Glutamatergic neuron (in vitro differentiated cells): ENCODE data around the gene CISH. TPM values are rescaled to one million over a fixed set of nuclear protein-coding genes. Genes with fewer than 3 reads are reported as not detected.

Source experiments
- DNase-seq: peaks from one replicate; pipeline ENCODE4 v3.0.0; 2022
- H3K27ac Mint-ChIP-seq: one replicate; pipeline ENCODE4 v1.8.0; 2020; ENCODE audit warnings: mild to moderate bottlenecking, mixed read lengths, inconsistent platforms; ENCODE audit not compliant: unreplicated experiment
- H3K27me3 Mint-ChIP-seq: one replicate; pipeline ENCODE4 v1.8.0; 2020; ENCODE audit warnings: mild to moderate bottlenecking, moderate library complexity, mixed read lengths, inconsistent platforms; ENCODE audit not compliant: unreplicated experiment
- H3K36me3 Mint-ChIP-seq: one replicate; pipeline ENCODE4 v1.8.0; 2020; ENCODE audit warnings: mild to moderate bottlenecking, mixed read lengths, inconsistent platforms; ENCODE audit not compliant: unreplicated experiment
- H3K4me1 Mint-ChIP-seq: one replicate; pipeline ENCODE4 v1.8.0; 2020; ENCODE audit warnings: mild to moderate bottlenecking, low read depth, mixed read lengths, inconsistent platforms; ENCODE audit not compliant: unreplicated experiment
- H3K4me3 Mint-ChIP-seq: one replicate; pipeline ENCODE4 v1.8.0; 2020; ENCODE audit warnings: mild to moderate bottlenecking, mixed read lengths, inconsistent platforms; ENCODE audit not compliant: unreplicated experiment
- H3K9me3 Mint-ChIP-seq: one replicate; pipeline ENCODE4 v1.8.0; 2020; ENCODE audit warnings: mild to moderate bottlenecking, moderate library complexity, mixed read lengths, inconsistent platforms; ENCODE audit not compliant: unreplicated experiment
- CTCF ChIP-seq: fragments of 200-600 bp; sonication (generic); IDR thresholded peaks from one replicate; pipeline ENCODE4 v1.5.0; 2021; ENCODE audit not compliant: partially characterized antibody, unreplicated experiment
- total RNA-seq: library from RNA; stranded (reverse); fragmentation: NEBNext Ultra II Directional; extraction: Animal tissue kit (Norgen Biotek cat#: 25700); gene quantifications from one replicate; pipeline ENCODE4 v1.2.1, GENCODE V29; 2021; ENCODE audit not compliant: unreplicated experiment

Gene CISH
- total RNA-seq, 1 donor from 2014 or later, result 6.0 TPM

- no peak for DNase-seq
- H3K27me3 Mint-ChIP-seq, result peaks cover 9% of the 10 kb centered on the region
- no peak overlapping the region for H3K4me3 Mint-ChIP-seq
- H3K9me3 Mint-ChIP-seq, result peaks cover 2% of the 10 kb centered on the region
- no peak overlapping the region for H3K27ac Mint-ChIP-seq
- H3K36me3 Mint-ChIP-seq, result no peaks in the 10 kb centered on the region
- no peaks in the 10 kb centered on the region for H3K4me1 Mint-ChIP-seq
- TF ChIP-seq CTCF, result no peak
Observed at GRCh38 chr3:50639055-50639494, 27.5 kb upstream of the CISH start.

GRCh38 chr3:50637945-50638344, 26.4 kb upstream of the CISH start:
- peaks cover 2% of the 10 kb centered on the region for H3K9me3 Mint-ChIP-seq
- H3K4me1 Mint-ChIP-seq, result peaks cover 3% of the 10 kb centered on the region
- no peak overlapping the region for H3K27ac Mint-ChIP-seq
- H3K4me3 Mint-ChIP-seq, result no peak overlapping the region
- TF ChIP-seq CTCF, result no peak
- H3K27me3 Mint-ChIP-seq, result peaks cover 9% of the 10 kb centered on the region
- no peaks in the 10 kb centered on the region for H3K36me3 Mint-ChIP-seq
- no peak for DNase-seq

- no peak for TF ChIP-seq CTCF
- Mint-ChIP-seq H3K9me3 (peaks cover 2% of the 10 kb centered on the region), H3K27ac (no peak overlapping the region), H3K27me3 (peaks cover 9% of the 10 kb centered on the region), H3K4me3 (no peak overlapping the region), H3K36me3 (no peaks in the 10 kb centered on the region), H3K4me1 (peaks cover 3% of the 10 kb centered on the region)
- DNase-seq, result no peak
Observed at GRCh38 chr3:50637011-50637410, 25.4 kb upstream of the CISH start.

GRCh38 chr3:50635066-50635465, 23.5 kb upstream of the CISH start:
- H3K4me3 Mint-ChIP-seq, result no peak overlapping the region
- H3K27ac Mint-ChIP-seq, result no peak overlapping the region
- H3K36me3 Mint-ChIP-seq, result no peaks in the 10 kb centered on the region
- no peak for TF ChIP-seq CTCF
- peaks cover 10% of the 10 kb centered on the region for H3K4me1 Mint-ChIP-seq
- DNase-seq, result no peak
- H3K27me3 Mint-ChIP-seq, result peaks cover 4% of the 10 kb centered on the region
- peaks cover 2% of the 10 kb centered on the region for H3K9me3 Mint-ChIP-seq

- H3K9me3 Mint-ChIP-seq, result peaks cover 2% of the 10 kb centered on the region
- no peaks in the 10 kb centered on the region for H3K36me3 Mint-ChIP-seq
- H3K27ac Mint-ChIP-seq, result no peak overlapping the region
- H3K4me1 Mint-ChIP-seq, result peaks cover 10% of the 10 kb centered on the region
- DNase-seq, result no peak
- no peak for TF ChIP-seq CTCF
- H3K4me3 Mint-ChIP-seq, result no peak overlapping the region
- peaks cover 4% of the 10 kb centered on the region for H3K27me3 Mint-ChIP-seq
Observed at GRCh38 chr3:50633230-50633790, 21.7 kb upstream of the CISH start.
